GM21576 (cell line): Measurements from ENCODE around the gene RAB3D.
A peak's percentile ranks its signal among the peaks of the same experiment; 100 is the strongest.
"Not testable (repeated sequence)": the region's sequence is repeated elsewhere in the genome, so short reads cannot be mapped to it uniquely, and the experiment has no call there.

Experiments
- ATAC-seq: cut with Tn5 transposase; IDR thresholded peaks from one replicate; pipeline ENCODE4 v1.9.1; 2021; ENCODE audit warnings: mild to moderate bottlenecking, moderate library complexity; ENCODE audit not compliant: unreplicated experiment

Gene RAB3D, protein sequence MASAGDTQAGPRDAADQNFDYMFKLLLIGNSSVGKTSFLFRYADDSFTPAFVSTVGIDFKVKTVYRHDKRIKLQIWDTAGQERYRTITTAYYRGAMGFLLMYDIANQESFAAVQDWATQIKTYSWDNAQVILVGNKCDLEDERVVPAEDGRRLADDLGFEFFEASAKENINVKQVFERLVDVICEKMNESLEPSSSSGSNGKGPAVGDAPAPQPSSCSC

DNA sequence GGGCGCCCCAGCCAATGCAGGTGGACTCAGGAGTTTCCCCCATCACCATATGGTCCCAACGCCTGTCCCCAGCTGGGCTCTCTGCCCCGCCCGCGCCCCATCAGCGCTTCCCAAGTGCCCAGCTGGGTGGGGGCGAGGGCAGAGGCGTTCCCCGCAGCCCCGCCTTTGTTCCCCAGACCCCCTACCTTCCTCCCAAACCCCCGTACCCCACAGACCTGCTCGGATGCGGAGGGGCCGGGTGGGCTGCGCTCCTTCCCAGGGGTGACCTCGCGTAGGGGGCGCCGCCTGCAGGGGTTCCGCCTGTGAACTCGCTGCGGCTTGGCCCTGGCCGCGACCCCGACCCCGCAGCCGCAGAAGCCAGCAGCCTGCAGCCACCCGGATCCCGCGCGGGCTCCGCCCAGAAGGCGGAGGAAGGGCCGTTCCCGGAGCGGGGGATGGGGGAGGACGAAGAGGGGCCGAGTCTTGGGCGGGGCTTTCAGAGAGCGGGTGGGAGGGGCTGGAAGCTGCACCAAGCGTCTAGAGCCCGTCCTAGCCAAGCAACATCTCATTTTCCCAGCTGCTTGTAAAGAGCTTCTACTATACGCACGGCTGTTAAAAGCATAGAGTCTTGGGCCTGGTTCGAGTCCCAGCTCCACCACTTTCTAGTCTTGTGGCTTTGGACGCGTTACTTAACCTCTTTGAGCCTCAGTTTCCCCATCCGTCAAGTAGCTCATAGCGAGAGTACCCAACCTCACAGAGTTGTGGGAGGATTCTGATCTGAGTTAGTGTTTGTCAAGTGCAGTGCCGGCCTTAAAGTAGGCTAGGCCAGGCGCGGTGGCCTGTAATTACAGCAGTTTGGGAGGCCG, at the start of gene RAB3D:
Gene RAB3D, minus strand, starts transcription at position 404 of the 845 bp plus-strand sequence. CDS start 2,258 bp downstream, outside the sequence.
- ATAC-seq, result peak; percentile 47

DNA sequence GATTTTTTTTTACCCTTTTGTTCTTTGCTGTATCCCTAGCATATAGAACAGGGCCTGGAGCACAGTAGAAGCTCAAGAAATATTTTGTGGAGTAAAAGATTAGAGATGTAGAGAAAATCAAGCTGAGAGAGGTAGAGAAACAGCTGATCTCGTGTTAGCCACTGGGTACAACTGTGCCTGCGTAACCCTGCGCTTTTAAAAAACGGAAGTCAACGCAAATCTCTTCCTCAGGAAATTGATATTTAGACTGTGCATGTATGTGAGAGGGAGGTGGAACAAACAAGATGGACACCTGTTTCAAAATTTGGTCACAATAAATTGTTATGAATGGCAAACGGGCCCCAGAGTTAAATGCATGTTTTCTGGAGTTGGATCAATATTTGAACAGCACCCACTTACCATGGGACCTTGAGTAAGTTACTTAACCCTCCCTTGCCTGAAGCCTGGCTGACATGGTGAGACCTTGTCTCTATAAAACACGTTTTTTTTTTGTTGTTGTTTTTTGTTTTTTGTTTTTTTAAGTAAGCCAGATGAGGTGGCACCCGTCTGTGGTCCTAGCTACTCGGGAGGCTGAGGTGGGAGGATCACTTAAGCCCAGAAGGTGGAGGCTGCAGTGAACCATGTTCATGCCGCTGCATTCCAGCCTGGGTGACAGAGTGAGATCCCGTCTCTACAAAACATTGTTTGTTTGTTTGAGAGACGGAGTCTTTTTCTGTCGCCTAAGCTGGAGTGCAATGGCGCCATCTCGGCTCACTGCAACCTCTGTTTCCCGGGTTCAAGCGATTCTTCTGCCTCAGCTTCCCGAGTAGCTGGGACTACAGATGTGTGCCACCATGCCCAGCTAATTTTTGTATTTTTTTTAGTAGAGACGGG, 47.9 kb upstream of the RAB3D start:
- ATAC-seq, result no peak

DNA sequence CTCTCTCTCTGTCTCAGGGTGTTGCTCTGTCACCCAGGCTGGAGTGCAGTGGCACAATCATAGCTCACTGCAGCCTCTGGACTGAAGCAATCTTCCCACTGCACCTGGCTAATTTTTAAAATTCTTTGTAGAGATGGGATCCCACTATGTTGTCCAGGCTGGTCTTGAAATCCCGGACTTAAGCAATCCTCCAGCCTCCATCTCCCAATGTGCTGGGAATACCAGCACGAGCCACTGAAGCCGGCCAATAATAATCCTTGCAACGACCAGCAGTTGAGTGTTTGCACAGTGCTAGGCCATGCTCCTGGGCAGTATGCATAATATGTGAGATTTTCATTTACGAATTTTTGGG, 45.3 kb upstream of the RAB3D start:
- ATAC-seq, result no peak

DNA sequence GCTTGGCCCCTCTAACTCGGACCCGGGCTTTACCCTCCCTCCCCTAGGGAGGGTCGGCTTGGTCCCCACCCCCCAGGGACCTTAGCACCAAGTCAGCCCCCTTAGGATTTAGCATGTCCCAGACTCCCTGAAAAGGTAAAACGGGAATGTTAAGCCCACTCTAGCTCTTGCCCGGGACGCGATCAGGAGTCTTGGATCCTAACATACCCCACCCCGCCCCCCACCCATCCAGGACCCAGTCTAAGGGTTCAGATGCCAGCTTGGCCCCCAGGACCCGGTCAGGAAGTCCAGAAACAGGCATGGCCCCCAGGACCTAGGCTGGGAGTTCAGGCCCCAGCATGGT, 44.2 kb upstream of the RAB3D start:
- ATAC-seq, result no peak

DNA sequence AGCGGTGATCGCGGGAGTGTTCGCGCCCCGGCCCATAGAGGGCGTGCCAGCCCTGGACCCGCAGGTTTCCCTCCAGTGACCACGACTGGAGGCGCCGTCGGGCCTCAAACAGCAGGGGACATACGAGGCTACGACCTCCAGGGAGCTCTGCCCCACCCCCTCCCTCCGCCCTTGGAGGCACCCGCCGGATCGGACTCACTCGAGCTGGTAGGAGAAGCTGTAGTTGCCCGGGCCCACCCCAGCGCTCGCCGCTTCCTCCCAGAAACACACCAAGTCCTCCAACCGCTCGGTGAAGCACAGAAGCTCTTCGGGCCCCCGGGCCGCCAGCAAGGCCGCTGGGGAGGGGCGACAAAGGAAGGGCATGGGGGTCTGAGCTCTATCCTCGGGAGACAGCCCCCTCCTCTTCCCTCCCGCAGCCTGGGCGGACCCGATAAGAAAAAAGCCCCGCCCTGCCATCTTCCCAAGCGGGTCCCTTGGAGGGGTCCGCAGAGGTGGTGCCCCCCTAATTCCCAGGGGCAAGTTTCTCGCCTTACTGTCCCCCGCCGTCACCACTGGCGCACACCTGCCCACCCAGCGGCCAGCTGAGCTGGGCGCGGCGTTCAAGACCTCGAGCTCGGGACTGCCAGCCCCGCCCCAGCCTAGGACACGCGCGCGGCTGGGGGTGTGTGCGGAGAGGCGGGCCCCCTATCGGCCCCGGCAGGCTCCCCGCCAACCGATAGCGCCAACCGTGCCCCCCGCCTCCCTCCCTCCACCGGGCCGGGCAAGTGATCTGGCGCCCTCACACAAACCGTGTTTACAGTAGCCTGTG, 43.6 kb upstream of the RAB3D start:
- ATAC-seq, result no peak

DNA sequence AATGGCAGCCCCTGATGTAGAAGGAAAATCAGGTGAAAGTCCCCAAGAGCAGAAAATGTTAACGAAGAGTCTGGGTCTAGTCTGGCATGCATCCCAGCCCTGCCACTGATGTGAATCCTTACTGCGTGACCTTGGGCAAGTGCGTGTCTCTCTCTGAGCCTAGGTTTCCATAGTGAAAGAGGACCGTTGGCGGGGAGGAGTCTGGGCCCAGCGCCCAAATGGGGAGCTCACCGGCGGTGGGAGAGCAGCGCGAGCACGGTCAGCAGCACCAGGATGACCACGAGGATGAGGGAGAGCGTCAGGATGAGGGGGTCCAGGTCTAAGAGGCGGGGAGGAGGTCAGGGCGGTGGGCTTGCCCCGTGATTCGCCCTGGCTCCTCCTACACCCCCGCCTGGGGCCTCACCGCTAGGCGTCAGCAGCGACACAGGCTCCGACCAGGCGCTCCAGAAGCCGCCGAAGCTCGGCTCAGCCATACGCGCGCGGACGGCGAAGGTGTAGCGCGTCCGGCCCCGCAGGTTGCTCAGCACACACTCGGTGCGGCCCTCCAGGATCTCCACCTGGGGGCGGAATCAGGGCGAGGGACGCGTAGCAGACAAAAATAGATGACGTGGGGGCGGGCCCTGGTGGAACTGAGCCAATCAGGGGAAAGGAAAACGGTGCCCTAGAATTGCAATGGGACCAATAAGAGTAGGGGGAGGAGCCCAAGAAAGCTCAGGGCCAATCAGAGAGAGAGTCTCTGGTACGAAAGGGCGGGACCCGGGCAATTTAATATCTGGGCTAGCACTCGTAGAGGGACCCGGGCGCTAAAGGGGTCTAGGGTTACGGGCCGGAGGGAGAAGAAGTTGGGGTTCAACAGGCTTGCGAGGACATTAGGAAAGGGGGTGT, 41.4 kb upstream of the RAB3D start:
- ATAC-seq, result peak; percentile 70

DNA sequence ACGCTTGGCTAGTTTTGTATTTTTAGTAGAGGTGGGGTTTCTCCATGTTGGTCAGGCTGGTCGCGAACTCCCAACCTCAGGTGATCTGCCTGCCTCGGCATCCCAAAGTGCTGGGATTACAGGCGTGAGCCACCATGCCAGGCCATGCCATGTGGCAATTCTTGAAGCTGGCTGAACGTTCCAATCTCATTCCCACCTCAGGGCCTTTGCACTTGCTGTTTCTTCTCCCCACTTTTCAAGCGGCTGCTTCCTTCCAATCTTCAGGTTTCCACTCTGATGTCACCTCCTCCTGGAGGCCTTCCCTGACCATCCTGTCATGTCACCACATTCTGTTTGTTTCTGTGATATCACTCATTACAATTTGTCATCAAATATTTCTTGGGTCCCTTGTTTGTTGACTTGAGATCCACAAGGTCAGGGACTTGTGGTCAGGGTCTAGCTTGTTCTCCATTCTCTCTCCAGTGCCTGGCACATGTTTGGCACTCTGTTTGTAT, 40.4 kb upstream of the RAB3D start:
- ATAC-seq, result no peak

DNA sequence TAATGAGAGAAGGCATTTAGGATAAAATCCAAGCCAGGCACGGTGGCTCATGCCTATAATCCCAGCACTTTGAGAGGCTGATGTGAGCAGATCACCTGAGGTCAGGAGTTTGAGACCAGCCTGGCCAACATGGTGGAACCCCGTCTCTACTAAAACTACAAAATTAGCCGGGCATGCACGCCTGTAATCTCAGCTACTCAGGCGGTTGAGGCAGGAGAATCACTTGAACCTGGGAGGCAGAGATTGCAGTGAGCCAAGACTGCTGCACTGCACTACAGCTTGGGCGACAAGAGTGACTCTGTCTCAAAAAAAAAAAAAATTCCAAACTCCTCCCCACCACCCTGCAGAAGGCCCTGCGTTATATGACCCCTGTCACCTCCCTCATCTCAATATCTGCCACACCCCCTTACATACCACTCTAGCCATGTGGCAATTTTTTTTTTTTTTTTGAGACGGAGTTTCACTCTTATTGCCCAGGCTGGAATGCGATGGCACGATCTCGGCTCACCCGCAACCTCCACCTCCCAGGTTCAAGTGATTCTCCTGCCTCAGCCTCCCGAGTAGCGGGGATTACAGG, 39.9 kb upstream of the RAB3D start:
- ATAC-seq, result not testable (repeated sequence)

DNA sequence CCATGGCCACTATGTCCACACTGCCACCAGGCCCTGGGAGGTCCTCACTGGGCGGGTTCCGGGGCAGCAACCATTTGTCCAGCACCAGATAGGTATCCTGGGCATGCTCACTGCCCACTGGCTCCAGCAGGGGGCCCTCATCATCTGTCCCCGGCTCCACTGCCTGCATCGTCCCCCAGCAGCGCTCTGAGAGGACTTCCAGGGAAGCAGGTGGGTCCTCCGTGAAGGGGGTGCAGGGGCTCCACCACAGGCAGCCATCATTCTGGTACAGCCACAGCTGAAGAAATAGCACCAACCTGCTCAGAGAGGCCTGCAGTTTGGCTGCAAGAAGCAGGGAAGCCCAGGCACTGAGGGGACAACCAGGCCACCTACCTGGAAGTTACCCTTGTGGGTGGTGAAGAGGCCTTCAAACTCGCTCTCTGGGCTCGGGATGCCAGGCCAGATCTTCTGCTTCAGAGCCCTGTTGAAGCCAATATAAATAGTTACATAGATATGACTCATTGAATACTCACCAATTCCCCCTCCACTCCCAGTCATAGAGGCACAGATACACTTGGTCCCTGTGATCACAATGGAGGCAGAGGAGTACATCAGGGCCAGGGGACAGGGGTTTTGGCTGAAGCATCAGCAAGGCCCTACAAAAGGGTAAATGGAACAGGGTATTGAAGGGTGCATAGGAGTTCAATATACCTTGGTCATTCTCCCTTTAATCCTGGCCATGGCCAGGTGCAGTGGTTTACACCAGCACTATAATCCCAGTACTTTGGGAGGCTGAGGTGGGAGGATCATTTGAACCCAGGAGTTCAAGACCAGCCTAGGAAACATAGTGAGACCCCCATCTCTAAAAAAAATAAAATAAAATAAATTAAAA, 39.1 kb upstream of the RAB3D start:
- no peak for ATAC-seq

DNA sequence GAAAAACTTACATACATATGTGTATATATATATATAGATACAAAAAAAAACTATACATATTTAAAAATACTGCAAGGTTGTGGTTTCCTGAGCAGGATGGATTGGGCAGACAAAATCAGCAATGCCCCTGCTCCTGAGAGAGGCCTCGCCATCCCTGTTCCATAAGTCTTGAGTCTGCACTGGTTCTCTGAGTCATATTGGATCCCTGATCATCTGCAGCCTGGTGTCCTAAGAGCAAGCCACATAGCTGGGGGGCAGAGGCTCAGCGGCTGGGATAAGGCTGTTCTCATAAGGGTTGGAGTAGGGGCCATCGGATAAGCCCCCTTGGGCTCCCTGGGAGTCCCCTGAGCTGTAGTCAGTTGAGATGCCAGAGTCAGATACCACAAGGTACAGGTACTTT, 38.3 kb upstream of the RAB3D start:
- no peak for ATAC-seq

DNA sequence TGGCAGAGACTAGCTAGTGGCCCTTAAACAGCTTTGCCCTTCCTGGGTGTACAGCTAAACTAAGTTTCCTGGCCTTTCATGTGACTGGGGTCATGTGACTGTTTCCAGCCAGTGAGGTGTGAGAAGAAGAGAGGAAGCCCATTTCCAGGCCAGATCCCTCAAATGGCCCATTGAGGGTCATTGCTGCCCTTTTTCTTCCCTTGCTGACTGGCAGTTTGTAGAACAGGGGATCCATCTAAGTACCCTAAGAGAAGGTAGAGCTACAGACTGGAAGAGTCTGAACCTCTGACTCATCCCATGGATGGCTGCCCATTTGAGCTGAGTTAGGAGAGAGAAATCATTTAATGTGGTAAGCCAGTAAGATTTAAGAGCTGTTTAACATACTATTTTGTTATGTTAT, 37.8 kb upstream of the RAB3D start:
- no peak for ATAC-seq

DNA sequence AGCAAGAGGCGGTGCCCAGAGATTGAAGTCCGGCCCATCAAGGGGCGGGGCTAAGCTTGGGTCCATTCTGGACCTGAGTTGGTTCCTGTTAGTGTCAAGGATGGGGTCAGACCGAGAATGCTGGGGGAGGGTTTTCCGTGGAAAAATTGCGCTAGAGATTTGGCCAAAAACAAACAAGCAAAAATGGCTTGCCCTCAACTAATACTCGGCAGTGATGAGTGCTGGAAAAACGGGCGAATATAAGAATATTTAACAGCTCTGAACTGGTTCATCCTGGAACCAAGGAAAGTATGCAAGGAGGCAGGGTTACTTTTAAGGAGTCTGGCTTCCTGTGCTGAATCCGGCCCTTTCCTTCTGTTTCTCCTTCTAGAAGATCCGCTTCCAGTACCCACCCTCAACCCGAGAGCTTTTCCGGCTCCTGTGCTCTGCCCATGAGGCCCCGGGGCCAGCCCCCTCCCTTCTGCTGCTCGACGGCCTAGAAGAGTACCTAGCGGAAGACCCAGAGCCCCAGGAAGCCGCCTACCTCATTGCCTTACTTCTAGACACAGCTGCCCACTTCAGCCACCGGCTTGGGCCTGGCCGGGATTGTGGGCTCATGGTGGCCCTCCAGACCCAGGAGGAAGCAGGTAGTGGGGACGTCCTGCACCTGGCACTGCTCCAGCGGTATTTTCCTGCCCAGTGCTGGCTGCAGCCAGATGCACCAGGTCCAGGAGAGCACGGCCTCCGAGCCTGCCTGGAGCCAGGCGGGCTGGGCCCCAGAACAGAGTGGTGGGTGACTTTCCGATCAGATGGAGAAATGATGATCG, 35.9 kb upstream of the RAB3D start:
- ATAC-seq, result no peak

DNA sequence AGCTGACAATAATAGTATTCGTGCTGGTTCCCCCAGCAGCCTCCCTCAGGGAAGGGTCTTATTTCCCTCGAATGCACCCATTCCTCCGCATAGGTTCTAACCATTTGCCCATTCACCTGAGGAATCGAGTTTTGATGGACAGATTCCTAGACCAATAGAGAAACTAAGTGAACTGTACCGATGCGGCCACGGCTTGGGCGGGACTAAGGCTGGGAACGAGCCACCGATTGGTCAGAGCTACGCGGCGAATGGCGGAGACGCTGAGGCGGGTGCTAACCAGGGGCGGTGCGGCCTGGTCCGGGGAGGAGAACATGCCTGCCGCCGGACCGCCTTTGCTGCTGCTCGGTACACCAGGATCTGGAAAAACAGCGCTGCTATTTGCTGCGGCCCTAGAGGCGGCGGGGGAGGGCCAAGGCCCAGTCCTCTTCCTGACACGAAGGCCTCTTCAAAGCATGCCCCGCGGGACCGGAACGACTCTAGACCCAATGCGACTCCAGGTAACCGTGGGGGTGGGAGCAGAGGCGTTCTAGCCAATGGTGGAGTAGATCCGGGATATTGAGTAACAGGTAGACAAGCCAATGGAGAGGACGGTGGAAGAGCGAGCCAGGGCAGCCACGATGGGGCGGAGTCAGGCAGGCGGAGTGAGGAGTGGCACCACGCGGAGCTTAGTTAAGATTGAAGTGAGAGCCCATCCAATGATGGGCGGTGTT, 35.1 kb upstream of the RAB3D start, which contains the start of gene SWSAP1:
Gene SWSAP1, plus strand, starts transcription at position 234 of the 710 bp plus-strand sequence. Its CDS starts 15 bp downstream, at position 249.
- ATAC-seq, result peak; percentile 82

DNA sequence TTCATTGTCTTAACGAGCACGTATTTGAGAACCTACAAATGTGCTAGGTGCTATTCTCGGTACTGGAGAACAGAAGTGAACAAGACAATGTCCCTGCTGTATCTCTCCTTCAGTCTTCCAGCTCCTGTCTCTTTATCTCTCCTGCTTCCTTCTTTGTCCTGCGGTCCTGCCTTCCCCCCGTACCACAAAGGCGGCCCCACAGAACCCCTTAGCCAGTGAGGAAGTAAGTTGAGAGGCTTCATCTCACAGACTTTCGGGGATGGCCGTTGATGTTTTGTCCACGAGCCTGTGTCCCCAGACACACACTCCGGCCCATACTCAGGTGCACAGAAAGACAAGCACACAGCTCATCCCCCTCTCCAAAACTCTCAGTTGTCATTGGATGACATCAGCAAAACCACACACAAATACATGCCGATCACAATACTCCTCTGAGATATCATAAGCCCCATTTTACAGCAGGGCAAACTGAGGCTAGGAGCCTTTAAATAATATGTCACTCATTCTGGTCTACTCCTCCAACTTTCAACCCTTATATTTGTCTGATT, 34.5 kb upstream of the RAB3D start:
- no peak for ATAC-seq

DNA sequence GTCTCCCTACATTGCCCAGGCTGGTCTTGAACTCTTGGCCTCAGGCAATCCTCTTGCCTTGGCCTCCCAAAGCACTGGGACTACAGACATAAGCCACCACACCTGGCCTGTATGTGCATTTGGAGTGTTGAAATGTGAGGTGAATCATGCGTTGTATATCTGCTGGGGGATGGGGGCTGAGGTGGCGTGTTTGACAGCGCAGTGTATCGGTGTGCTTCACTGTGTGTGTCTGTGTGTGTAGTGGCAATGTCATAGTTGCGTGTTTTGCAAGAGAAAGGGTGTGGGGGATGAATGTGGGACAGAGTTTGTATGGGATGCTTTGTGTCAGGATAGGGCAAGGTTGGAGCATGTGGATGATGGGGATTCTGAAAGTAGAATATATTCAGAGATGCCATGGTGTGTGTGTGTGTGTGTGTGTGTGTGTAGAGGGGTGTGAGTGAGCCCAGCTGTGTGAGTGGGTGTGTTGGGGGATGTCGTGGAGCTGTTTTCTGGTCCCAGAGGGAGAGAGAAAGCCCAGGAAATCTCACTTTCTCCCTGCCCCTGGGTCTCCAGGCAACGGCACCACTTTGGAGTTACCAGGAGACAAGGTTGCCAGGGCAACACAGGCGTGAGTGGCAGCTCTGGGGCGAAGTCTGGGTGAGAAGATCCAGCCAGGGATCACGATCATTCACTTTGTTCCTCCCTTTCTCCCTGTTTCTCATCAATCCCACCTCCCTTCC, 33.9 kb upstream of the RAB3D start:
- ATAC-seq, result no peak

DNA sequence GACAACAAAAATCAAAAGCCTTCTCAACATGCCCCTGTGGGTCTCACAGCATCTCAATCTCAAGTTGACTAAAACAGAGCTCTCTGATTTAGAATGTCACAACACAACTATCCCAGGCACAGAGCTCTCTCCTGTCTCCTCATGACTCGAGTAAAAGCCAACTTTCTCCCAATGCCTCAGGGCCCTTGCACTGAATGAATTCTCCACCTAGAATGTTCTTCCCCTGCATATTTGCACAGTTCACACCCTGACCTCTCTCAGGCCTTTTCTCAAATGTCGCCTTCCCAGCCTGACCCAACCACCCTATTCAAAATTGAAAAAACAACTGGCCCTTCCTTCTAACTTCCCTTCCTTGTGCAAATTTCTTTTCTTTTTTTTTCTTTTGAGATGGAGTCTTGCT, 31.3 kb upstream of the RAB3D start:
- no peak for ATAC-seq
